SU-DHL-6 (cell line): ENCODE data around the gene TIAM2.

Experiments
- EZH2phosphoT487 ChIP-seq: fragments of 200-600 bp; sonication (generic), shearing (Covaris generic); conservative IDR thresholded peaks from 2 replicates; pipeline ENCODE4 v1.6.1; 2018; ENCODE audit warnings: mild to moderate bottlenecking, antibody characterized with exemption, low read length, moderate library complexity, mixed read lengths
- TF ChIP-seq, protein P1 (sequence below): fragments of 200-600 bp; sonication (generic); IDR thresholded peaks from one replicate; pipeline ENCODE4 v1.5.1; 2017; ENCODE audit warnings: antibody characterized with exemption, mild to moderate bottlenecking, low read length, moderate library complexity; ENCODE audit not compliant: insufficient read depth, poor library complexity, severe bottlenecking

GRCh38 chr6:155163601-155164000, 168.5 kb downstream of the TIAM2 start:
- TF ChIP-seq, protein P1, sequence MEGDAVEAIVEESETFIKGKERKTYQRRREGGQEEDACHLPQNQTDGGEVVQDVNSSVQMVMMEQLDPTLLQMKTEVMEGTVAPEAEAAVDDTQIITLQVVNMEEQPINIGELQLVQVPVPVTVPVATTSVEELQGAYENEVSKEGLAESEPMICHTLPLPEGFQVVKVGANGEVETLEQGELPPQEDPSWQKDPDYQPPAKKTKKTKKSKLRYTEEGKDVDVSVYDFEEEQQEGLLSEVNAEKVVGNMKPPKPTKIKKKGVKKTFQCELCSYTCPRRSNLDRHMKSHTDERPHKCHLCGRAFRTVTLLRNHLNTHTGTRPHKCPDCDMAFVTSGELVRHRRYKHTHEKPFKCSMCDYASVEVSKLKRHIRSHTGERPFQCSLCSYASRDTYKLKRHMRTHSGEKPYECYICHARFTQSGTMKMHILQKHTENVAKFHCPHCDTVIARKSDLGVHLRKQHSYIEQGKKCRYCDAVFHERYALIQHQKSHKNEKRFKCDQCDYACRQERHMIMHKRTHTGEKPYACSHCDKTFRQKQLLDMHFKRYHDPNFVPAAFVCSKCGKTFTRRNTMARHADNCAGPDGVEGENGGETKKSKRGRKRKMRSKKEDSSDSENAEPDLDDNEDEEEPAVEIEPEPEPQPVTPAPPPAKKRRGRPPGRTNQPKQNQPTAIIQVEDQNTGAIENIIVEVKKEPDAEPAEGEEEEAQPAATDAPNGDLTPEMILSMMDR, result no peak
- no peak for TF ChIP-seq EZH2phosphoT487
